ENCODE data around the gene NKX2-4.

The NKX2-4 gene

GRCh38 chr20:21398109-21399004 lies 1.0 kb upstream of the NKX2-4 start:
- H3K27me3 ChIP-seq (ENCODE audit: control insufficient read depth, insufficient read depth, low read length): peaks cover 13% of the 10 kb centered on the region
- no peaks in the 10 kb centered on the region for H3K4me1 ChIP-seq
- no peak overlapping the region for H3K9ac ChIP-seq
- H3K9me3 ChIP-seq (ENCODE audit: control insufficient read depth, low read length): no peaks in the 10 kb centered on the region
- no peak overlapping the region for H3K27ac ChIP-seq
- peaks cover 4% of the 10 kb centered on the region for H3K36me3 ChIP-seq (ENCODE audit: control insufficient read depth, insufficient read depth, low read length)
- H3K79me2 ChIP-seq: no peaks in the 10 kb centered on the region
- no peak overlapping the region for H3K4me3 ChIP-seq (ENCODE audit: low read depth, low read length)
- no peak for TF ChIP-seq CTCF (IDR thresholded peaks at IDR 0.05)
- no peak overlapping the region for H3K4me2 ChIP-seq (ENCODE audit: low read length)
- no peak overlapping the region for H2AFZ ChIP-seq

GRCh38 chr20:21396599-21397340 lies 556 bp downstream of the NKX2-4 start:
- Histone ChIP-seq H3K79me2 (no peaks in the 10 kb centered on the region), H3K9me3 (ENCODE audit: control insufficient read depth, low read length) (no peaks in the 10 kb centered on the region), H3K9ac (no peak overlapping the region), H3K4me1 (no peaks in the 10 kb centered on the region), H2AFZ (no peak overlapping the region), H3K4me3 (ENCODE audit: low read depth, low read length) (no peak overlapping the region), H3K27ac (no peak overlapping the region), H3K36me3 (ENCODE audit: control insufficient read depth, insufficient read depth, low read length) (peaks cover 4% of the 10 kb centered on the region), H3K27me3 (ENCODE audit: control insufficient read depth, insufficient read depth, low read length) (peaks cover 13% of the 10 kb centered on the region), H3K4me2 (ENCODE audit: low read length) (no peak overlapping the region)
- no peak for TF ChIP-seq CTCF (IDR thresholded peaks at IDR 0.05)

GRCh38 chr20:21395666-21396598 lies 1.4 kb downstream of the NKX2-4 start:
- no peaks in the 10 kb centered on the region for H3K4me1 ChIP-seq
- H3K27ac ChIP-seq: no peak overlapping the region
- TF ChIP-seq CTCF (IDR thresholded peaks at IDR 0.05): no peak
- H3K9me3 ChIP-seq (ENCODE audit: control insufficient read depth, low read length): no peaks in the 10 kb centered on the region
- peaks cover 13% of the 10 kb centered on the region for H3K27me3 ChIP-seq (ENCODE audit: control insufficient read depth, insufficient read depth, low read length)
- no peak overlapping the region for H3K4me2 ChIP-seq (ENCODE audit: low read length)
- no peak overlapping the region for H3K9ac ChIP-seq
- H2AFZ ChIP-seq: no peak overlapping the region
- no peaks in the 10 kb centered on the region for H3K79me2 ChIP-seq
- H3K36me3 ChIP-seq (ENCODE audit: control insufficient read depth, insufficient read depth, low read length): peaks cover 4% of the 10 kb centered on the region
- no peak overlapping the region for H3K4me3 ChIP-seq (ENCODE audit: low read depth, low read length)

- peaks cover 4% of the 10 kb centered on the region for H3K36me3 ChIP-seq (ENCODE audit: control insufficient read depth, insufficient read depth, low read length)
- no peaks in the 10 kb centered on the region for H3K79me2 ChIP-seq
- H3K4me1 ChIP-seq: no peaks in the 10 kb centered on the region
- H3K4me3 ChIP-seq (ENCODE audit: low read depth, low read length): no peak overlapping the region
- TF ChIP-seq CTCF (IDR thresholded peaks at IDR 0.05): no peak
- H3K4me2 ChIP-seq (ENCODE audit: low read length): no peak overlapping the region
- peaks cover 13% of the 10 kb centered on the region for H3K27me3 ChIP-seq (ENCODE audit: control insufficient read depth, insufficient read depth, low read length)
- H2AFZ ChIP-seq: no peak overlapping the region
- no peak overlapping the region for H3K27ac ChIP-seq
- H3K9ac ChIP-seq: no peak overlapping the region
- H3K9me3 ChIP-seq (ENCODE audit: control insufficient read depth, low read length): no peaks in the 10 kb centered on the region
Measured at GRCh38 chr20:21395051-21395665, 2.2 kb downstream of the NKX2-4 start.

All from parathyroid adenoma (tissue), 2 donors.